ENCODE measurements around the gene OR8B4.
"Not testable (repeated sequence)": the region's sequence is repeated elsewhere in the genome, so short reads cannot be mapped to it uniquely, and the experiment has no call there.

Gene OR8B4

GRCh38 chr11:124403186-124403585, 21.5 kb downstream of the OR8B4 start:
- DNase-seq, result not testable (repeated sequence)

GRCh38 chr11:124402326-124402922, 22.2 kb downstream of the OR8B4 start:
- peak; percentile 28 for DNase-seq

- DNase-seq, result no peak
Measured at GRCh38 chr11:124398924-124399323, 25.7 kb downstream of the OR8B4 start, which contains the start of gene OR8B3. Gene OR8B3, minus strand, starts transcription at chr11:124399024. Its CDS starts 1,673 bp downstream, at chr11:124397351.

- not testable (repeated sequence) for DNase-seq
Measured at GRCh38 chr11:124396847-124397246, 27.8 kb downstream of the OR8B4 start.

GRCh38 chr11:124394408-124394807, 30.3 kb downstream of the OR8B4 start:
- no peak for DNase-seq

GRCh38 chr11:124384399-124384798, 40.3 kb downstream of the OR8B4 start, which contains the start of gene OR8B2:
Gene OR8B2, minus strand, starts transcription at chr11:124384499. Its CDS starts 1,156 bp downstream, at chr11:124383343.
- no peak for DNase-seq

- not testable (repeated sequence) for DNase-seq
Measured at GRCh38 chr11:124382857-124383256, 41.8 kb downstream of the OR8B4 start.

- no peak for DNase-seq
Measured at GRCh38 chr11:124380585-124380984, 44.1 kb downstream of the OR8B4 start.

GRCh38 chr11:124376280-124376679, 48.4 kb downstream of the OR8B4 start:
- no peak for DNase-seq
